AG09309 (cell line): ENCODE results near the gene NCMAP.

Experiments used
- DNase-seq: peaks from one replicate; pipeline ENCODE4 v3.0.0-alpha.2; 2010; ENCODE audit warnings: low read depth
- H3K4me3 ChIP-seq: 2 replicates; pipeline ENCODE4 v1.5.1; 2011; ENCODE audit warnings: mild to moderate bottlenecking, low read depth, low read length, moderate library complexity; ENCODE audit not compliant: control insufficient read depth
- TF ChIP-seq, protein P1 (sequence below): IDR thresholded peaks from 2 replicates; pipeline ENCODE4 v1.5.1; 2011; ENCODE audit warnings: mild to moderate bottlenecking, low read depth, low read length, inconsistent platforms; ENCODE audit not compliant: insufficient read depth, control insufficient read depth; ENCODE audit errors: missing control alignments

The NCMAP gene

GRCh38 chr1:24560361-24560760, 4.5 kb downstream of the NCMAP start:
- H3K4me3 ChIP-seq = no peak overlapping the region
- TF ChIP-seq, protein P1, sequence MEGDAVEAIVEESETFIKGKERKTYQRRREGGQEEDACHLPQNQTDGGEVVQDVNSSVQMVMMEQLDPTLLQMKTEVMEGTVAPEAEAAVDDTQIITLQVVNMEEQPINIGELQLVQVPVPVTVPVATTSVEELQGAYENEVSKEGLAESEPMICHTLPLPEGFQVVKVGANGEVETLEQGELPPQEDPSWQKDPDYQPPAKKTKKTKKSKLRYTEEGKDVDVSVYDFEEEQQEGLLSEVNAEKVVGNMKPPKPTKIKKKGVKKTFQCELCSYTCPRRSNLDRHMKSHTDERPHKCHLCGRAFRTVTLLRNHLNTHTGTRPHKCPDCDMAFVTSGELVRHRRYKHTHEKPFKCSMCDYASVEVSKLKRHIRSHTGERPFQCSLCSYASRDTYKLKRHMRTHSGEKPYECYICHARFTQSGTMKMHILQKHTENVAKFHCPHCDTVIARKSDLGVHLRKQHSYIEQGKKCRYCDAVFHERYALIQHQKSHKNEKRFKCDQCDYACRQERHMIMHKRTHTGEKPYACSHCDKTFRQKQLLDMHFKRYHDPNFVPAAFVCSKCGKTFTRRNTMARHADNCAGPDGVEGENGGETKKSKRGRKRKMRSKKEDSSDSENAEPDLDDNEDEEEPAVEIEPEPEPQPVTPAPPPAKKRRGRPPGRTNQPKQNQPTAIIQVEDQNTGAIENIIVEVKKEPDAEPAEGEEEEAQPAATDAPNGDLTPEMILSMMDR = no peak
- no peak for DNase-seq

DNA sequence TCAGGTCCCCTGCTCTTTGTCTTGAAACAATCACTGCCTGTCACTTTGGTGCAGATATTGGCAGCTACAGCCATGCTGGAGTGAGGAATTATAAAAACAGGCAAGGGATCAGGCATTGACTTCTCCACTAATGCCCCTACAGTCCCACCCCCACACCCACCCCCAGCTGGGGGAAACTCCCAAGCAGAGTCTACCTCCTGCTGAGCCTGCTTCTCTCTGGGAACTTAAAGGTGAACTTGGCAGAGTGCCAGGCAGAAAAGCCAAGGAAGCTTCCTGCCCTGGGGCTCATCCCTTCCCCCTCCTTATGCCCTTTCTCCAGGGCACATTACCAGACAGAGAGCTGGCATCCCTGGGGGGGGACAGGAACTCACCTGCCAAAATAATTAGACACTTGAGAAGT, 6.7 kb downstream of the NCMAP start:
- no peak overlapping the region for H3K4me3 ChIP-seq
- TF ChIP-seq, protein P1 = no peak
- DNase-seq = no peak

GRCh38 chr1:24564695-24565094, 8.8 kb downstream of the NCMAP start:
- H3K4me3 ChIP-seq = no peak overlapping the region
- DNase-seq = no peak
- TF ChIP-seq, protein P1 = no peak

DNA sequence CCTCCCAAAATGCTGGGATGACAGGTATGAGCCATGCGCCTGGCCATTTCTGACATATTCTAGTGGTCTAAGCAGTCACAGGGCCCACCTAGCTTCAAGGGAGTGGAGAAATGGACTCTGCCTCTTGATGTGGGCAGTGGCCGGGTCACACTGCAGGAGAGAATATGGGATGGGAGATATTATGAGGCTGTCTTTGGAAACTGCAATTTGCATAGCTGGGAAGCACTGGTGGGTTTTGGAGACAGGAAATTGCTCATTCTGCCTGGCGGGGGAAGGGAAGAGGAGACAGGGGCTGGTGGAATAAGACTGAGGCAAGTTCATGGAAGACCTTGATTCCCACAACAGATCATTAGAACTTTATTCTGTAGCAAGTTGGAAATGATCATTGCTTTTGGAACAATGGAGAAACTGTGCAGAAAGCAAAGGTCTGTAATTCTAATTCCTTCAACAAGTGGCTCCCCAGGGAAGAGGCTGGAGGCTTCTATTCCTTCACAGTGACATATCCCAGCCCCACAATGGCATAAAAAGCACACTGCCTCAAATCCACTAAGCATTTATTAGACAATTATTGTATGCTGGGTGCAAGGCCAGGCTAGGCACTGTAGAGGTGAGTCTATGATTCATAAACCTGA, 10.5 kb downstream of the NCMAP start:
- TF ChIP-seq, protein P1 = no peak

GRCh38 chr1:24567792-24568388, 12.0 kb downstream of the NCMAP start:
- TF ChIP-seq, protein P1 = no peak
- no peak for DNase-seq
- H3K4me3 ChIP-seq = no peak overlapping the region

More for the DNA sequence above, 10.5 kb downstream of the NCMAP start:
- H3K4me3 ChIP-seq = no peak overlapping the region
- no peak for DNase-seq

GRCh38 chr1:24568475-24568874, 12.6 kb downstream of the NCMAP start:
- no peak for DNase-seq
- TF ChIP-seq, protein P1 = no peak
- H3K4me3 ChIP-seq = no peak overlapping the region
